ENCODE measurements around the gene INVS.
"Not testable (repeated sequence)": the region's sequence is repeated elsewhere in the genome, so short reads cannot be mapped to it uniquely, and the experiment has no call there.

Gene INVS

GRCh38 chr9:100296407-100296806 lies 197.4 kb downstream of the INVS start:
- Mint-ChIP-seq H3K4me3 (no peak overlapping the region), H3K27me3 (no peaks in the 10 kb centered on the region), H3K27ac (no peak overlapping the region), H3K36me3 (ENCODE audit: low read depth) (peaks cover 99% of the 10 kb centered on the region), H3K4me1 (ENCODE audit: low read depth) (no peaks in the 10 kb centered on the region), H3K9me3 (no peaks in the 10 kb centered on the region)
- DNase-seq: no peak

- H3K27me3 Mint-ChIP-seq: no peaks in the 10 kb centered on the region
- H3K27ac Mint-ChIP-seq: peak overlapping the region; percentile 55
- H3K4me1 Mint-ChIP-seq (ENCODE audit: low read depth): no peaks in the 10 kb centered on the region
- H3K36me3 Mint-ChIP-seq (ENCODE audit: low read depth): peaks cover 99% of the 10 kb centered on the region
- H3K4me3 Mint-ChIP-seq: no peak overlapping the region
- no peak for DNase-seq
- no peaks in the 10 kb centered on the region for H3K9me3 Mint-ChIP-seq
Observed at GRCh38 chr9:100298378-100298777, 199.3 kb downstream of the INVS start.

GRCh38 chr9:100303747-100304146 lies 204.7 kb downstream of the INVS start:
- DNase-seq: no peak
- H3K27ac Mint-ChIP-seq: peak overlapping the region; percentile 44
- H3K9me3 Mint-ChIP-seq: no peaks in the 10 kb centered on the region
- peaks cover 100% of the 10 kb centered on the region for H3K36me3 Mint-ChIP-seq (ENCODE audit: low read depth)
- no peaks in the 10 kb centered on the region for H3K27me3 Mint-ChIP-seq
- H3K4me3 Mint-ChIP-seq: no peak overlapping the region
- peaks cover 10% of the 10 kb centered on the region for H3K4me1 Mint-ChIP-seq (ENCODE audit: low read depth)

DNA sequence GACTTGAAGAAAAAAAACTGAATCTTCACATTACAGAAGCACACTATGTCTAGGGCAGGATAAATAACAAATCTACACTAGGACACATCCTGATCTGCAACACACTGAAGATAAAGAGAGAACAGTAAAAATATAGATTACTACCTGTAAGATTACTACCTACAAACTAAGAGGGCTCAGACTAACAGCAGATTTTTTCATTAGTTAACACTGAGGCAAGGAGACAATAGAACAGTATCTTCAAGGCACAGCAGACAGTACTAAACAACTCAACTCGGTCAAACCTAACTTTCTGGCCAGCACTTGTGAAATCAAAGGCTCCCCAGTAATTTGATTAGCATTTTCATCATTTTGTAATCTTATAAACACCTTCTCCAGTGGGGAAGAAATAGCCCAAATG lies 207.2 kb downstream of the INVS start:
- no peak for DNase-seq
- no peak overlapping the region for H3K4me3 Mint-ChIP-seq
- H3K27ac Mint-ChIP-seq: peak overlapping the region; percentile 35
- H3K27me3 Mint-ChIP-seq: no peaks in the 10 kb centered on the region
- peaks cover 25% of the 10 kb centered on the region for H3K4me1 Mint-ChIP-seq (ENCODE audit: low read depth)
- H3K36me3 Mint-ChIP-seq (ENCODE audit: low read depth): peaks cover 100% of the 10 kb centered on the region
- no peaks in the 10 kb centered on the region for H3K9me3 Mint-ChIP-seq

DNA sequence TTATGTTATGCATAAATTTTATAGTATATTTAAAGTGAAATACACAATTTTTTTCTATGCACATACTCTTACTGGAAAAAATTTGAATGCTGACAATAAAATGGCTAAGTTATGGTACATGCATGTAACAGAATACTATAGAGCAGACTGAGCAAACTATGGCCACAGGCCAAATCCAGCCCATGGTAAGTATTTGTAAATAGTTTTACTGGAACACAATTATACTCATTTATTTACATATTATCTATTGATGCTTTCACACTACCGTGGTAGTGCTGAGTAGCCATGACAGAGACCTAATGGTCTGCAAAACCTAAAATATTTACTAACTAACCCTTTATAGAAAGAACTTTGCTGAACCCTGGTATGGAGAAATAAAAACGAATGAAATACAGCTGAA lies 208.0 kb downstream of the INVS start:
- DNase-seq: no peak
- Mint-ChIP-seq H3K36me3 (ENCODE audit: low read depth) (peaks cover 100% of the 10 kb centered on the region), H3K4me1 (ENCODE audit: low read depth) (peaks cover 32% of the 10 kb centered on the region), H3K27ac (peak overlapping the region; percentile 11), H3K27me3 (no peaks in the 10 kb centered on the region), H3K9me3 (no peaks in the 10 kb centered on the region), H3K4me3 (no peak overlapping the region)

DNA sequence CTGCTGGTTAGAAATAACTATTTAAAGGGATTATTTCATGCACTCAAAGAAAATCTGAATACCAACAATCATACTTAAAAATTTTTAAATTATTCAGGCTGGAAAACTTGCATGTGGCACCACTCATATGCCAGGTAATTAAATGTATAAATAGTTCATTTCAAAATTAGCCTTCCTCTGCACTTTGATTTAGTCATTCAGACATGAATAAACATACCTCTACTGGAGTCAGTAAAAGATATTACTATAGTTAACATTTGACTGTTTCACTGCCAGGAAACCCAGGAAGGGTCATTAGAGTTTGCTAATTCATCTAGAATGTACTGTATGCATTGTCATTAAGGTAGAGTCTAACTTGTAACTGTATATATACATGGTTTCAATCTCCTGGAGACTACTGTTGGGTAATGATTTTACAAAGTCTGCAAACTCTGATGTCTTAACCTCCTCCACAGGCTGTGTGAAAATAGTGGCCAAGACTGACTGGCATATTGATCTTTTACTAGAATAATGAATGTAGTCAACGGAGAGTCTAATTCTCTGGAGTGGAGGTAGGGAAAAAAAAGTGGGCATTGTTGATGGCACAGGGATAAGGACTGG lies 210.0 kb downstream of the INVS start:
- no peaks in the 10 kb centered on the region for H3K27me3 Mint-ChIP-seq
- H3K4me1 Mint-ChIP-seq (ENCODE audit: low read depth): peaks cover 37% of the 10 kb centered on the region
- no peak for DNase-seq
- H3K27ac Mint-ChIP-seq: peak overlapping the region; percentile 45
- no peaks in the 10 kb centered on the region for H3K9me3 Mint-ChIP-seq
- H3K4me3 Mint-ChIP-seq: no peak overlapping the region
- H3K36me3 Mint-ChIP-seq (ENCODE audit: low read depth): peaks cover 96% of the 10 kb centered on the region

- Mint-ChIP-seq H3K27ac (peak overlapping the region; percentile 53), H3K4me3 (no peak overlapping the region)
Observed at GRCh38 chr9:100309992-100310391, 210.9 kb downstream of the INVS start.

DNA sequence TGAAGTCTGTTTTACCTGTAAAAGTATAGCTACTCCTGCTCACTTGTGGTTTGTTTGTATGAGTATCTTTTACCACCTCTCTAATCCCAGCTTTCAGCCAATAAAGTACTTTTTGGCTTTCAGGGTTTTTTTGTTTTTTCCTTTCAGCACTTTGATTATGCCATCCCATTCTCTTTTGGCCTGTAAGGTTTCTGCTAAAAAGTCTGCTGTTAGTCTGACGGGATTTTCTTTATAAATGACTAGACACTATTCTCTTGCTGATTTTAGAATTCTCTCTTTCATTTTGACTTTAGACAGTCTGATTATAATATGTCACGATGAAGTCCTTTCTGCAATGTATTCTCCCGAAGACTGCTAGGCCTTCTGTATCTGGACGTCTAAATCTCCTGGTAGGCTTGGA lies 216.5 kb downstream of the INVS start:
- Mint-ChIP-seq H3K4me1 (ENCODE audit: low read depth) (peaks cover 53% of the 10 kb centered on the region), H3K27me3 (no peaks in the 10 kb centered on the region), H3K27ac (no peak overlapping the region), H3K9me3 (no peaks in the 10 kb centered on the region), H3K4me3 (no peak overlapping the region), H3K36me3 (ENCODE audit: low read depth) (peaks cover 88% of the 10 kb centered on the region)
- DNase-seq: no peak

More at GRCh38 chr9:100309992-100310391, 210.9 kb downstream of the INVS start:
- Mint-ChIP-seq H3K36me3 (ENCODE audit: low read depth) (peaks cover 96% of the 10 kb centered on the region), H3K27me3 (no peaks in the 10 kb centered on the region), H3K4me1 (ENCODE audit: low read depth) (peaks cover 42% of the 10 kb centered on the region), H3K9me3 (no peaks in the 10 kb centered on the region)
- no peak for DNase-seq

DNA sequence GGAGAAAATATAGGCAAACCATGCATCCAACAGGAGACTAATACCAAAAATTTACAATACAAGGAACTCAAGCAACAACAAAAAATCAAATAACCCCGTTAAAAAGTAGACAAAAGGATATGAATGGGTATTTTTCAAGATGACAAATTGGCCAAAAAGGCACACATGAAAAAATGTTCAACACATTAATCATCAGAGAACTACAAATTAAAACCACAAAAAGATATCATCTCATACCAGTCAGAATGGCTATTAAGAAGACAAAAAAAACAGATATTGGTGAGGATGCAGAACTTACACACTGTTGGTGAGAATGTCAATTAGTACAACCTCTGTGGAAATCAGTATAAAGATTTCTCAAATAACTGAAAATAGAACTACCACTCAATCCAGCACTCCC lies 218.7 kb downstream of the INVS start:
- H3K27ac Mint-ChIP-seq: no peak overlapping the region
- no peak overlapping the region for H3K4me3 Mint-ChIP-seq
- H3K4me1 Mint-ChIP-seq (ENCODE audit: low read depth): peaks cover 47% of the 10 kb centered on the region
- no peak for DNase-seq
- no peaks in the 10 kb centered on the region for H3K27me3 Mint-ChIP-seq
- no peaks in the 10 kb centered on the region for H3K9me3 Mint-ChIP-seq
- peaks cover 84% of the 10 kb centered on the region for H3K36me3 Mint-ChIP-seq (ENCODE audit: low read depth)

DNA sequence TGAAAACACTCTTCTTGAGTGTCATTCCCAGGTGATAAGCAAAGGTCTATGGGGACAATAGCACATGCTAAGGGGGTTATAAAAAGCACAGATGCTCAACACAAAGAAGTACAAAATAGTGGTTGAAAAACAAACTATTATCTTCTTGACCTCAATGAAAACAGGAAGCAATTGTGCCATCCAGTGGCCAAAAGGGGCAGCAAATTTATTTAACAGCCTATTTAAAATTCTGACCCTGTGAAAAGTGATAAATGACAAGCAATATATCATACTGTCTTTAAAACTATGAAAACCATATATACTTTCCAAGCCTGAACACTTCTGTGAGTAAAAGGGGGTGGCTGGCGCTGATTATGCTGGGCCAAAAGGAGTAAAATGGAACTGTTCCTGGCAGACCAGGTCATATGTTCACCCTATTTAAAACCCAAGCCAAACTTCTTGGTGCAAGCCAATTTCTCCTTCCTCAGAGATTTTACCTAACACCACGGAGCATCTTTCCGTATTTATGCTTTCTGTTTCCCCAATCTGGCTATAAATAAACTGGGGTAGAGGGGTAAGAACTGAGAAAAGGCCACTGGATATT lies 224.0 kb downstream of the INVS start:
- no peak overlapping the region for H3K27ac Mint-ChIP-seq
- no peak overlapping the region for H3K4me3 Mint-ChIP-seq
- DNase-seq: no peak
- peaks cover 82% of the 10 kb centered on the region for H3K36me3 Mint-ChIP-seq (ENCODE audit: low read depth)
- H3K9me3 Mint-ChIP-seq: no peaks in the 10 kb centered on the region
- H3K27me3 Mint-ChIP-seq: no peaks in the 10 kb centered on the region
- peaks cover 23% of the 10 kb centered on the region for H3K4me1 Mint-ChIP-seq (ENCODE audit: low read depth)

DNA sequence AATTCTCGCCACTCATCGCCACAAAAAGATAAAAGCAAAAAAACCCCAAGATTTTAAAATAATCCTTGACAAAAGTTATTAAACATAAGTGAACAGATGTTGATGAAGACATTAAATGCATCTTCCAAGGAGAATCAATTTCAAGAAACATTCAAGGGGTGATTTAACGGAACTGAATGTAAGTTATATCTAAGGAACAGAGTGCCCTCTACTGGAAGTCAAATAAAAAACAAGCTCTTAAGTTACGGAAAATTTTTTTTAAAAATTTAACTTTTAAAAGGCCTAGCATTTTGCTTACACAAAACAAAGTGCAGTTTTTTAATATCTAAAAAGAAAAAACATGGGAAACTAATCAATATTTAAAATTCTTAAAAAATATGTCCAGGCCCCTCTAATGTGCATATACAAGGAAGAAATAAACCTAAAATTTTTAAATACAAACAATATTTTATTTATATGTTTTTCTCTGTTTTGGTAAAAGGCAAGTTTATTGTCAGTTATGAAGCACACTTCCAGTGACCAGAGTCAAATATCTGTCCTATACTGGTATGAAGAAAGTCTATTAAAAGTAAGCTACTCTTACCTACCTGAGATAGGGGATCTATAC lies 225.7 kb downstream of the INVS start:
- Mint-ChIP-seq H3K27ac (no peak overlapping the region), H3K36me3 (ENCODE audit: low read depth) (peaks cover 88% of the 10 kb centered on the region), H3K4me1 (ENCODE audit: low read depth) (peaks cover 20% of the 10 kb centered on the region), H3K4me3 (no peak overlapping the region), H3K27me3 (no peaks in the 10 kb centered on the region), H3K9me3 (no peaks in the 10 kb centered on the region)
- DNase-seq: no peak

DNA sequence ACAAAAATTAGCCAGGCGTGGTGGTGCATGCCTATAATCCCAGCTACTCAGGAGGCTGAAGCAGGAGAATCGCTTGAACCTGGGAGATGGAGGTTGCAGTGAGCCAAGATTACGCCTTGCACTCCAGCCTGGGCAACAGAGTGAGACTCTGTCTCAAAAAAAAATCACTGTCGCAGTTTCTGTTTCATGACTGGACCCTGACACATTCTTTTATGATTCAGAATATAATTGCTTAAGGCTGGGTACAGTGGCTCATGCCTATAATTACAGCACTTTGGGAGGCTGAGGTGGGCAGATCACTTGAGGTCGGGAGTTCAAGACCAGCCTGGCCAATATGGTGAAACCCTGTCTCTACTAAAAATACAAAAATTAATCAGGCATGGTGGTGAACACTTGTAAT lies 239.7 kb downstream of the INVS start:
- Mint-ChIP-seq H3K4me1 (ENCODE audit: low read depth) (peaks cover 24% of the 10 kb centered on the region), H3K36me3 (ENCODE audit: low read depth) (peaks cover 87% of the 10 kb centered on the region)
- H3K27me3 Mint-ChIP-seq, H3K4me3 Mint-ChIP-seq, H3K9me3 Mint-ChIP-seq, H3K27ac Mint-ChIP-seq, DNase-seq: not testable (repeated sequence)

DNA sequence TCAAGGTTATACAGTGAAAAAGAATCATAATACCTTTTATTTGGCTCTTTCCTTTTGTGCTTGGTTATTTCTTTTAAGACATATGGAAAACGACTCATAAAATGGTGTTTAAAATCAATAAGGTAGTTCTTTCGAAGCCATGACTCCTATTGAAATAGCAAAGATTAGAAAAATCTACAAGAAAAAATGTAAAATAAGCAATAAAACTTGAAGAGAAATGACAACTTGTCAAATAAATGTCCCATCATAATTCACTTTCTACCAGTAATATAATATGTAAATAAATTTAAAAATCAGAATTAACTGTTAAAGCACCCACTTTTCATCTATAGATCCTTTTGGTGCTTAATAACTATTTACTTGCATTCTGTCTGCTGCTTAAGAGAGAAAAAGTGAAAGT lies 241.2 kb downstream of the INVS start:
- peaks cover 23% of the 10 kb centered on the region for H3K4me1 Mint-ChIP-seq (ENCODE audit: low read depth)
- no peak for DNase-seq
- H3K36me3 Mint-ChIP-seq (ENCODE audit: low read depth): peaks cover 85% of the 10 kb centered on the region
- H3K27ac Mint-ChIP-seq: no peak overlapping the region
- no peaks in the 10 kb centered on the region for H3K9me3 Mint-ChIP-seq
- no peak overlapping the region for H3K4me3 Mint-ChIP-seq
- no peaks in the 10 kb centered on the region for H3K27me3 Mint-ChIP-seq

- Mint-ChIP-seq H3K36me3 (ENCODE audit: low read depth) (peaks cover 89% of the 10 kb centered on the region), H3K27me3 (no peaks in the 10 kb centered on the region), H3K4me1 (ENCODE audit: low read depth) (peaks cover 35% of the 10 kb centered on the region), H3K9me3 (no peaks in the 10 kb centered on the region), H3K4me3 (no peak overlapping the region), H3K27ac (no peak overlapping the region)
- DNase-seq: no peak
Observed at GRCh38 chr9:100341889-100342288, 242.8 kb downstream of the INVS start.

- no peaks in the 10 kb centered on the region for H3K9me3 Mint-ChIP-seq
- H3K4me3 Mint-ChIP-seq: no peak overlapping the region
- no peaks in the 10 kb centered on the region for H3K27me3 Mint-ChIP-seq
- no peak for DNase-seq
- peaks cover 61% of the 10 kb centered on the region for H3K4me1 Mint-ChIP-seq (ENCODE audit: low read depth)
- H3K36me3 Mint-ChIP-seq (ENCODE audit: low read depth): peaks cover 76% of the 10 kb centered on the region
- no peak overlapping the region for H3K27ac Mint-ChIP-seq
Observed at GRCh38 chr9:100346836-100347235, 247.8 kb downstream of the INVS start.

Measured in activated T-cell treated with anti-CD3 and anti-CD28 coated beads, Interleukin-2, amount 50 U/mL, for 24 hours (primary cell).